Left hindlimb (tissue), 1 donor: Measurements from ENCODE around the gene FRY.

ENCODE experiments used
- DNase-seq: peaks from one replicate; pipeline ENCODE4 v3.0.0-alpha.2; 2018

FRY gene

GRCh38 chr13:32228330-32229041, 196.9 kb downstream of the FRY start:
- no peak for DNase-seq

GRCh38 chr13:32229443-32229842, 197.9 kb downstream of the FRY start:
- DNase-seq: no peak

- DNase-seq: no peak
Measured at GRCh38 chr13:32232263-32232662, 200.7 kb downstream of the FRY start.

- no peak for DNase-seq
Measured at GRCh38 chr13:32233062-32233461, 201.5 kb downstream of the FRY start.

GRCh38 chr13:32234914-32235313, 203.3 kb downstream of the FRY start:
- no peak for DNase-seq

GRCh38 chr13:32237681-32238080, 206.1 kb downstream of the FRY start:
- DNase-seq: no peak

GRCh38 chr13:32243695-32244094, 212.1 kb downstream of the FRY start:
- DNase-seq: no peak

- DNase-seq: no peak
Measured at GRCh38 chr13:32245555-32245954, 214.0 kb downstream of the FRY start.

GRCh38 chr13:32246468-32246867, 214.9 kb downstream of the FRY start:
- no peak for DNase-seq

GRCh38 chr13:32247887-32248286, 216.3 kb downstream of the FRY start:
- DNase-seq: no peak

- no peak for DNase-seq
Measured at GRCh38 chr13:32248801-32249200, 217.2 kb downstream of the FRY start.

GRCh38 chr13:32252812-32253438, 221.4 kb downstream of the FRY start:
- no peak for DNase-seq

GRCh38 chr13:32253911-32254399, 222.4 kb downstream of the FRY start:
- DNase-seq: no peak

- no peak for DNase-seq
Measured at GRCh38 chr13:32254416-32254815, 222.8 kb downstream of the FRY start.

GRCh38 chr13:32254916-32255723, 223.5 kb downstream of the FRY start:
- DNase-seq: no peak

- DNase-seq: no peak
Measured at GRCh38 chr13:32255724-32256109, 224.1 kb downstream of the FRY start.

GRCh38 chr13:32256243-32256642, 224.7 kb downstream of the FRY start:
- no peak for DNase-seq

GRCh38 chr13:32257649-32258048, 226.1 kb downstream of the FRY start:
- no peak for DNase-seq

- no peak for DNase-seq
Measured at GRCh38 chr13:32259116-32259515, 227.5 kb downstream of the FRY start.

- DNase-seq: peak; percentile 57
Measured at GRCh38 chr13:32261567-32261966, 230.0 kb downstream of the FRY start.

GRCh38 chr13:32262165-32262564, 230.6 kb downstream of the FRY start:
- DNase-seq: no peak

- no peak for DNase-seq
Measured at GRCh38 chr13:32262619-32263018, 231.0 kb downstream of the FRY start.

GRCh38 chr13:32264407-32264806, 232.8 kb downstream of the FRY start:
- peak; percentile 49 for DNase-seq

- DNase-seq: no peak
Measured at GRCh38 chr13:32265726-32266125, 234.2 kb downstream of the FRY start.
